ENCODE data around the gene NID1.

The NID1 gene, protein sequence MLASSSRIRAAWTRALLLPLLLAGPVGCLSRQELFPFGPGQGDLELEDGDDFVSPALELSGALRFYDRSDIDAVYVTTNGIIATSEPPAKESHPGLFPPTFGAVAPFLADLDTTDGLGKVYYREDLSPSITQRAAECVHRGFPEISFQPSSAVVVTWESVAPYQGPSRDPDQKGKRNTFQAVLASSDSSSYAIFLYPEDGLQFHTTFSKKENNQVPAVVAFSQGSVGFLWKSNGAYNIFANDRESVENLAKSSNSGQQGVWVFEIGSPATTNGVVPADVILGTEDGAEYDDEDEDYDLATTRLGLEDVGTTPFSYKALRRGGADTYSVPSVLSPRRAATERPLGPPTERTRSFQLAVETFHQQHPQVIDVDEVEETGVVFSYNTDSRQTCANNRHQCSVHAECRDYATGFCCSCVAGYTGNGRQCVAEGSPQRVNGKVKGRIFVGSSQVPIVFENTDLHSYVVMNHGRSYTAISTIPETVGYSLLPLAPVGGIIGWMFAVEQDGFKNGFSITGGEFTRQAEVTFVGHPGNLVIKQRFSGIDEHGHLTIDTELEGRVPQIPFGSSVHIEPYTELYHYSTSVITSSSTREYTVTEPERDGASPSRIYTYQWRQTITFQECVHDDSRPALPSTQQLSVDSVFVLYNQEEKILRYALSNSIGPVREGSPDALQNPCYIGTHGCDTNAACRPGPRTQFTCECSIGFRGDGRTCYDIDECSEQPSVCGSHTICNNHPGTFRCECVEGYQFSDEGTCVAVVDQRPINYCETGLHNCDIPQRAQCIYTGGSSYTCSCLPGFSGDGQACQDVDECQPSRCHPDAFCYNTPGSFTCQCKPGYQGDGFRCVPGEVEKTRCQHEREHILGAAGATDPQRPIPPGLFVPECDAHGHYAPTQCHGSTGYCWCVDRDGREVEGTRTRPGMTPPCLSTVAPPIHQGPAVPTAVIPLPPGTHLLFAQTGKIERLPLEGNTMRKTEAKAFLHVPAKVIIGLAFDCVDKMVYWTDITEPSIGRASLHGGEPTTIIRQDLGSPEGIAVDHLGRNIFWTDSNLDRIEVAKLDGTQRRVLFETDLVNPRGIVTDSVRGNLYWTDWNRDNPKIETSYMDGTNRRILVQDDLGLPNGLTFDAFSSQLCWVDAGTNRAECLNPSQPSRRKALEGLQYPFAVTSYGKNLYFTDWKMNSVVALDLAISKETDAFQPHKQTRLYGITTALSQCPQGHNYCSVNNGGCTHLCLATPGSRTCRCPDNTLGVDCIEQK

GRCh38 chr1:236064674-236065508 is at the start of gene NID1:
Gene NID1, minus strand, starts transcription at chr1:236065090. Its CDS starts 11 bp downstream, at chr1:236065079.
- ATAC-seq (peak; percentile 37), DNase-seq (peak; percentile 24 to 33)
- no peak within 1 kb of the TSS for H3K27ac Mint-ChIP-seq
- H3K4me1 Mint-ChIP-seq, result peaks cover 21% of the 10 kb centered on the region
- peaks cover 68% of the 10 kb centered on the region for H3K27me3 Mint-ChIP-seq
- H3K4me3 Mint-ChIP-seq, result peak within 1 kb of the TSS; percentile 66 to 82
- H3K9me3 Mint-ChIP-seq, result no peaks in the 10 kb centered on the region

GRCh38 chr1:236114076-236114747 is 49.3 kb upstream of the NID1 start:
- Mint-ChIP-seq H3K4me3 (no peak overlapping the region), H3K4me1 (peaks cover 4% of the 10 kb centered on the region), H3K9me3 (no peaks in the 10 kb centered on the region), H3K27me3 (peaks cover 15% of the 10 kb centered on the region), H3K27ac (no peak overlapping the region)
- no peak for ATAC-seq
- no peak for DNase-seq

DNA sequence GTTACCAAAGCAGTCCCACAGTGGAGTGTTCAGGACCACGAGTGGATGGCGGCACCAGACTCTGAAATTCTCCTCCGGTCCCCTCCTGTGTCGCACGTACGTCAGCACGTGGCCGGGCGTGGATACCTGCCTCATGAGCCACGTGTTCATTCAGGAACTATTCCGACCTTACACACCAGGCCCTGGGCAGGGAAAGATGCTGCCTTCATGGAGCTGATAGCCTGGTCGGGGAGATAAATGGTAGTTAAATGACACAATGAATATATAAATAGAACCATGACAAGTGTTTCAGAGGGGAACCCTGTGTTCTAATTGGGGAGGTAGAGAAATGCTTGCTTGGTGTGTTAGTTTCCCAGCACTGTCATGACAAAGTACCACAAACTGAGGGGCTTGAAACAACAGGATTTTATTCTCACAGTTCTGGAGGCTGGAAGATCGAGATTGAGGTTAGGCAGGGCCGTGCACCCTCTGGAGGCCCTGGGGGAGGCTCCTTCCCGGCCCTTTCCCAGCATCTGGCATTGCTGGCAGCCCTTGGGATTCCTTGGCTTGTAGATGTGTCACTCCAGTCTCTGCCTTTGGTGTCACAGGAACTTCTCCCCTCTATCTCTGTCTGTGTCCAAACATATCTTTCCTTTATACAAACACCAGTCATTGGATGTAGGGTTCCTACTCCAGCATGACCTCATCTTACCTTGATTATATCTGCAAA is 48.6 kb upstream of the NID1 start:
- no peaks in the 10 kb centered on the region for H3K9me3 Mint-ChIP-seq
- DNase-seq (no peak), ATAC-seq (no peak)
- no peak overlapping the region for H3K27ac Mint-ChIP-seq
- H3K4me3 Mint-ChIP-seq, result no peak overlapping the region
- peaks cover 4% of the 10 kb centered on the region for H3K4me1 Mint-ChIP-seq
- H3K27me3 Mint-ChIP-seq, result peaks cover 15% of the 10 kb centered on the region

GRCh38 chr1:236112332-236112627 is 47.4 kb upstream of the NID1 start:
- no peak overlapping the region for H3K4me3 Mint-ChIP-seq
- peaks cover 6% of the 10 kb centered on the region for H3K27me3 Mint-ChIP-seq
- ATAC-seq, result no peak
- DNase-seq, result no peak
- H3K27ac Mint-ChIP-seq, result no peak overlapping the region
- H3K4me1 Mint-ChIP-seq, result peaks cover 6% of the 10 kb centered on the region
- H3K9me3 Mint-ChIP-seq, result no peaks in the 10 kb centered on the region

DNA sequence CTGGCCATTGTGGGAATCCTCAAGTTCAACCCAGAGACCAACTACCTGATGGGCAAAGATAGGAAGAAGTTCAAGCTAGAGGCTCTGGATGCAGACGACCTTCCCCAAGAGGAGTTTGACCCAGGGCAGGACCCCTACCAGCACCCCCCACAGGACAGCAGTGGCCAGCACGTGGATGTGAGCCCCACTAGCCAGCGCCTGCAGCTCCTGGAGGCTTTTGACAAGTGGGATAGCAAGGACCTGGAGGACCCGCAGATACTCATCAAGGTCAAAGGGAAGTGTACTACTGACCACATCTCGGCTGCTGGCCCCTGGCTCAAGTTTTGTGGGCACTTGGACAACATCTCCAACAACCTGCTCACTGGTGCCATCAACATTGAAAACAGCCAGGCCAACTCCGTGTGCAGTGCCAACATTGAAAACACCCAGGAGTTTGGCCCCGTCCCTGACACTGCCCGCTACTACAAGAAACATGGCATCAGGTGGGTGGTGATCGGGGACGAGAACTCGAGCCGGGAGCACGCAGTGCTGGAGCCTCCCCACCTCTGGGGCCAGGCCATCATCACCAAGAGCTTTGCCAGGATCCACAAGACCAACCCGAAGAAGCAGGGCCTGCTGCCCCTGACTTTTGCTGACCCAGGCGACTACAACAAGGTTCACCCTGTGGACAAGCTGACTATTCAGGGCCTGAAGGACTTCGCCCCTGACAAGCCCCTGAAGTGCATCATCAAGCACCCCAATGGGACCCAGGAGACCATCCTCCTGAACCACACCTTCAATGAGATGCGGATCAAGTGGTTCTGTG is 46.8 kb upstream of the NID1 start:
- peaks cover 11% of the 10 kb centered on the region for H3K4me1 Mint-ChIP-seq
- no peak overlapping the region for H3K27ac Mint-ChIP-seq
- no peak for DNase-seq
- no peak for ATAC-seq
- peaks cover 6% of the 10 kb centered on the region for H3K27me3 Mint-ChIP-seq
- no peak overlapping the region for H3K4me3 Mint-ChIP-seq
- H3K9me3 Mint-ChIP-seq, result no peaks in the 10 kb centered on the region

DNA sequence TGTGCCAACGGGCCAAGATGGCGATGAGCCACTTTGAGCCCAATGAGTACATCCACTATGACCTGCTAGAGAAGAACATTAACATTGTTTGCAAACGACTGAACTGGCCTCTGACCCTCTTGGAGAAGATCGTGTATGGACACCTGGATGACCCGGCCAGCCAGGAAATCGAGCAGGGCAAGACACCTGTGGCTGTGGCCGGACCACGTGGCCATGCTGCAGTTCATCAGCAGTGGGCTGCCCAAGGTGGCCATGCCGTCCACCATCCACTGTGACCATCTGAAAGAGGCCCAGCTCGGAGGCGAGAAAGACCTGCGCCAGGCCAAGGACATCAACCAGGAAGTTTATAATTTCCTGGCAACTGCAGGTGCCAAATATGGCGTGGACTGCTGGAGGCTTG is 45.2 kb upstream of the NID1 start:
- Mint-ChIP-seq H3K27ac (no peak overlapping the region), H3K9me3 (no peaks in the 10 kb centered on the region), H3K4me1 (peaks cover 12% of the 10 kb centered on the region), H3K4me3 (no peak overlapping the region), H3K27me3 (peaks cover 6% of the 10 kb centered on the region)
- DNase-seq (no peak), ATAC-seq (no peak)

DNA sequence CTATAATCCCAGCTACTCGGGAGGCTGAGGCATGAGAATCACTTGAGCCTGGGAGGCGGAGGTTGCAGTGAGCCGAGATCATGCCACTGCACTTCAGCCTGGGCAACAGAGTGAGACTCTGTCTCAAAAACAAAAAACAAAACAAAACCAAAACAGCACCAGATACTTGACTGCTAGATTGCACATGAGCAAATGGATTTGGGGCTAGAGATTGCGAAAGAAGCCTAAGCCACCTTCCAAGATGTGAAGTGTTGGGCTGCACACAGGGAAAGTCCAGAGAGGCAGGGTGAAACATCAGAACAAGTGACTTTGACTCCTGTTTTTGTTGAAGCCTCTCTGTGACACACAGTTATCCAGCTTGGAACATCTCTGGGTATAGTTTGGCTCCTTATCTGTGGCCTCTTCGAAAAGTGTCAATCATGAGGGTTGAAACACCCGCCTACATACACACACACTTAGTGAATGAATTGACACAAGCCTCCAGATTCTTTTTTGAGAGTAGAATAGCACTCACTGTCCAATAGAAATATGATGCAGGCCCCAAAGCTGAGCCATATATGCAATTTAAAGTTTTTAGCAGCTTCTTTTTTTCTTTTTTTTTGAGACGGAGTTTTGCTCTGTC is 43.2 kb upstream of the NID1 start:
- Mint-ChIP-seq H3K27ac (no peak overlapping the region), H3K4me3 (no peak overlapping the region), H3K27me3 (no peaks in the 10 kb centered on the region), H3K4me1 (peaks cover 7% of the 10 kb centered on the region), H3K9me3 (no peaks in the 10 kb centered on the region)
- ATAC-seq, result no peak
- DNase-seq, result no peak

DNA sequence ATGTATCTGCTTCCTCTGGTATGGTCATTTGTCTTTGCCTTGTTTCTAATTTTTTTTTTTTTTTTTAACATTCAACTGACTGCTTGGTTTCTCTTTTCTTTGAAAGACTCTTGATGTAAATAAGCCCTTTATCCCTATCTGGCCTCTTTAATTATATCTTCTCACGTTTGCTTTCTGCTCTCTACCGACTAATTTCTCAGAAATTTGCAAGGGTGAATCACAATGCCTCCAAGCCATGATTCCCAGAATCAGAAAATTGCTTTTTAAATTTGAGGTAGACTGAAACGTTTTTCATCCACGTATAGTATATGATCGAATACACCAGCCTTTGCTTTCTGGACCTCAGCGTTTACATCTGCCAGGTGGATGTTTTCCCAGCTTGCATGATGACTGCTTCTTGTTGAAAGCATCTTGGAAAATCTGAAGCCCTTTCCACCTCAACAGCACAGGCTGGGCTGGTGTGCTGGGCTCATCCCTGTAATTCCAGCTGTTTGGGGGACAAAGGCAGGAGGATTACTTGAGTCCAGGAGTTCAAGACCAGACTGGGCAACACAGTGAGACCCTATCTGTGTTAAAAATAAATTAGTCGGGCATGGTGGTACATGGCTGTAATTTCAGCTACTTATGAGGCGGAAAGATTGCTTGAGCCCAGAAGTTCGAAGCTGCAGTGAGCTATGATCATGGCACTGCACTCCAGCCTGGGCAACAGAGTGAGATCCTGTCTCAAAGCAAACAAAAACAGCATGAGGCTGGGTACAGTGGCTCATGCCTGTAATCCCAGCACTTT is 42.4 kb upstream of the NID1 start:
- H3K9me3 Mint-ChIP-seq, result no peaks in the 10 kb centered on the region
- ATAC-seq (no peak), DNase-seq (no peak)
- no peak overlapping the region for H3K4me3 Mint-ChIP-seq
- H3K27me3 Mint-ChIP-seq, result no peaks in the 10 kb centered on the region
- H3K27ac Mint-ChIP-seq, result no peak overlapping the region
- peaks cover 7% of the 10 kb centered on the region for H3K4me1 Mint-ChIP-seq

- no peak for ATAC-seq
Measured at GRCh38 chr1:236103646-236104218, 38.8 kb upstream of the NID1 start.

GRCh38 chr1:236103059-236103458 is 38.2 kb upstream of the NID1 start:
- Mint-ChIP-seq H3K9me3 (no peaks in the 10 kb centered on the region), H3K27ac (no peak overlapping the region), H3K4me3 (no peak overlapping the region), H3K27me3 (no peaks in the 10 kb centered on the region), H3K4me1 (peaks cover 7% of the 10 kb centered on the region)
- no peak for DNase-seq
- ATAC-seq, result no peak

More at GRCh38 chr1:236103646-236104218, 38.8 kb upstream of the NID1 start:
- no peak overlapping the region for H3K27ac Mint-ChIP-seq
- DNase-seq, result peak; percentile 53 to 57
- H3K4me1 Mint-ChIP-seq, result peaks cover 7% of the 10 kb centered on the region
- no peak overlapping the region for H3K4me3 Mint-ChIP-seq
- H3K27me3 Mint-ChIP-seq, result no peaks in the 10 kb centered on the region
- no peaks in the 10 kb centered on the region for H3K9me3 Mint-ChIP-seq

GRCh38 chr1:236102611-236103010 is 37.7 kb upstream of the NID1 start:
- H3K4me1 Mint-ChIP-seq, result peaks cover 7% of the 10 kb centered on the region
- no peak overlapping the region for H3K27ac Mint-ChIP-seq
- H3K27me3 Mint-ChIP-seq, result no peaks in the 10 kb centered on the region
- H3K9me3 Mint-ChIP-seq, result peaks cover 0 to 4% of the 10 kb centered on the region in 2 donors
- H3K4me3 Mint-ChIP-seq, result no peak overlapping the region
- DNase-seq (no peak), ATAC-seq (no peak)

Measured in stimulated activated naive CD8-positive, alpha-beta T cell treated with anti-CD3 and anti-CD28 coated beads, Interleukin-15, amount 100 ng/mL, for 72 hours (primary cell).